Sigmoid colon (tissue), 4 donors: Measurements from ENCODE around the gene ANO1.

ENCODE experiments used
- EP300 ChIP-seq, 4 donors: sonication (generic); formaldehyde crosslinking; IDR thresholded peaks; one replicate each; pipeline ENCODE4 v1.6.1; 2017; ENCODE audit warnings: antibody characterized with exemption in 4 of 4
- POLR2A ChIP-seq, 2 donors: fragments of 450-650 bp; IDR thresholded peaks; one replicate each; pipeline ENCODE4 v1.6.1; 2016; ENCODE audit warnings: antibody characterized with exemption in 2 of 2, mild to moderate bottlenecking in 2 of 2, moderate library complexity in 2 of 2
- POLR2AphosphoS5 ChIP-seq, 4 donors: sonication (generic); formaldehyde crosslinking; IDR thresholded peaks; one replicate each; pipeline ENCODE4 v1.6.1; 2017; ENCODE audit warnings: antibody characterized with exemption in 4 of 4
- TF ChIP-seq, protein P1 (sequence below), 4 experiments: fragments of 450-650 bp in 3 of 4; fragments of 200-600 bp in 1 of 4; IDR thresholded peaks; one replicate each; pipeline ENCODE4 v1.5.1; 2016 to 2019; ENCODE audit warnings: antibody characterized with exemption in 4 of 4, mild to moderate bottlenecking in 3 of 4, moderate library complexity in 2 of 4

- TF ChIP-seq EP300 (IDR thresholded peaks at IDR 0.05): no peak
- TF ChIP-seq, protein P1, sequence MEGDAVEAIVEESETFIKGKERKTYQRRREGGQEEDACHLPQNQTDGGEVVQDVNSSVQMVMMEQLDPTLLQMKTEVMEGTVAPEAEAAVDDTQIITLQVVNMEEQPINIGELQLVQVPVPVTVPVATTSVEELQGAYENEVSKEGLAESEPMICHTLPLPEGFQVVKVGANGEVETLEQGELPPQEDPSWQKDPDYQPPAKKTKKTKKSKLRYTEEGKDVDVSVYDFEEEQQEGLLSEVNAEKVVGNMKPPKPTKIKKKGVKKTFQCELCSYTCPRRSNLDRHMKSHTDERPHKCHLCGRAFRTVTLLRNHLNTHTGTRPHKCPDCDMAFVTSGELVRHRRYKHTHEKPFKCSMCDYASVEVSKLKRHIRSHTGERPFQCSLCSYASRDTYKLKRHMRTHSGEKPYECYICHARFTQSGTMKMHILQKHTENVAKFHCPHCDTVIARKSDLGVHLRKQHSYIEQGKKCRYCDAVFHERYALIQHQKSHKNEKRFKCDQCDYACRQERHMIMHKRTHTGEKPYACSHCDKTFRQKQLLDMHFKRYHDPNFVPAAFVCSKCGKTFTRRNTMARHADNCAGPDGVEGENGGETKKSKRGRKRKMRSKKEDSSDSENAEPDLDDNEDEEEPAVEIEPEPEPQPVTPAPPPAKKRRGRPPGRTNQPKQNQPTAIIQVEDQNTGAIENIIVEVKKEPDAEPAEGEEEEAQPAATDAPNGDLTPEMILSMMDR (IDR thresholded peaks at IDR 0.05): no peak
- no peak for TF ChIP-seq POLR2A (IDR thresholded peaks at IDR 0.05)
- TF ChIP-seq POLR2AphosphoS5 (IDR thresholded peaks at IDR 0.05): no peak
Observed at GRCh38 chr11:70061734-70062133, 16.4 kb upstream of the ANO1 start.
